RWPE1 (cell line): ENCODE measurements around the gene SSTR1.

ENCODE experiments used
- CTCF ChIA-PET: fragments of 350-600 bp; sonication (Branson Sonifier 250); formaldehyde crosslinking; extraction: SDS; loops from one replicate; lab custom pipeline; 2021; lab: Yijun Ruan, JAX
- POLR2A ChIA-PET: fragments of 400-600 bp; formaldehyde crosslinking; extraction: SDS; loops from one replicate; lab custom pipeline; 2020; ENCODE audit warnings: antibody characterized with exemption; ENCODE audit not compliant: low non-redundant PET; lab: Yijun Ruan, JAX
- DNase-seq: peaks from one replicate; pipeline ENCODE4 v3.0.0; 2012; ENCODE audit warnings: low spot score
- H3K27ac ChIP-seq: fragments of 450-650 bp; 2 replicates; pipeline ENCODE4 v1.5.1; 2017
- CTCF ChIP-seq: fragments of 450-650 bp; conservative IDR thresholded peaks from 2 replicates; pipeline ENCODE4 v1.5.1; 2017; ENCODE audit warnings: low read depth, mild to moderate bottlenecking

Gene SSTR1

GRCh38 chr14:38248321-38249028, 40.8 kb downstream of the SSTR1 start:
- TF ChIP-seq CTCF, result no peak
- ChIA-PET CTCF (no interaction called here), POLR2A (no interaction called here)
- H3K27ac ChIP-seq, result no peak overlapping the region
- no peak for DNase-seq

- DNase-seq, result no peak
- TF ChIP-seq CTCF, result no peak
- ChIA-PET POLR2A (no interaction called here), CTCF (no interaction called here)
- H3K27ac ChIP-seq, result no peak overlapping the region
These were observed 42.6 kb downstream of the SSTR1 start for GRCh38 chr14:38250331-38250730.

GRCh38 chr14:38252066-38252710, 44.5 kb downstream of the SSTR1 start:
- no peak overlapping the region for H3K27ac ChIP-seq
- CTCF ChIA-PET, result interaction anchor here (0.6 kb wide), 1 partner anchor 425 kb away, joined by 3 read pairs; no protein-coding TSS in a partner anchor
- POLR2A ChIA-PET, result no interaction called here
- DNase-seq, result no peak
- TF ChIP-seq CTCF, result no peak

- CTCF ChIA-PET, result no interaction called here
- POLR2A ChIA-PET, result no interaction called here
- no peak for DNase-seq
- TF ChIP-seq CTCF, result no peak
- H3K27ac ChIP-seq, result no peak overlapping the region
These were observed 46.0 kb downstream of the SSTR1 start for GRCh38 chr14:38253676-38254075.

DNA sequence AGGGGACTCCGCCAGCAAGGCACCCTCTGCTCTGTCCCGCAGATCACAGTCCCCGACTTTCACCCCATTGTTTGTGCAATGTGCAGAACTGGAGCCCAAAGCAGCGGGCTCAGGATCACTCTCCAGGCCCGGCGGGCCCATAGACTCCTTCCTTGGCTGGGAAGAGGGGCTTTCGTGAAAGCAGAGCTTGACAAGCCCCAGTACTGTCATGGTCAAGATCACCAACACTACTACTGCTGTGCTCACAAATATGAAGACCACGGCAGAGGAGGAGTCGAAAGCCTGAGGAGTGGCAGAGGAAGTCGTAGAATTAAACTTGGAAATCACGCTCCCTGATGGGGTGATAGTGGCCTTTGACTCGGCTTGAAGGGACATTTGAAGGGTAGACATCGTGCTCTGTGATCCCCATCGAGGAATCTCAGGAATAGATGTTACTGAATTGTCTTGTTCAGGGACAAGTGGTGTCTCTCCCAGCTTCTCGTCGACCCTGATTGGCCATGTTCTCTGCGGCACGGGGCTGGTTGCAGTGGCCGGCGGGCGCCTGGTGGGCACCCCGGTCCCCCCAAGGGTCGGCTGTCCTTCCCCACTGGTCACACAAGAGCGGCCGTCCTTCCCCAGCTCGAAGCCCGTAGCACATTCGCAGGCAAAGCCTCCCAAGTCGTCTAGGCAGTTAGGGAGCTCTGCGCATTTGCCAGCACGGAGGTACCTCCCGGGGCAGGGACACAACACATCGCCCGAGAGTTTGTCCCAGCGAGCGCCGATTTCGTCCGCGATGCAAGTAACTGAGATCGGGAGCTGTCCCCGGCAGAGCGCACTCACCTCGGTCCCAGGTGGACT, 47.1 kb downstream of the SSTR1 start:
- ChIA-PET POLR2A (no interaction called here), CTCF (interaction anchor here (0.6 kb wide), 1 partner anchor 57 kb away, joined by 3 read pairs; no protein-coding TSS in a partner anchor)
- H3K27ac ChIP-seq, result no peak overlapping the region
- DNase-seq, result no peak
- no peak for TF ChIP-seq CTCF

DNA sequence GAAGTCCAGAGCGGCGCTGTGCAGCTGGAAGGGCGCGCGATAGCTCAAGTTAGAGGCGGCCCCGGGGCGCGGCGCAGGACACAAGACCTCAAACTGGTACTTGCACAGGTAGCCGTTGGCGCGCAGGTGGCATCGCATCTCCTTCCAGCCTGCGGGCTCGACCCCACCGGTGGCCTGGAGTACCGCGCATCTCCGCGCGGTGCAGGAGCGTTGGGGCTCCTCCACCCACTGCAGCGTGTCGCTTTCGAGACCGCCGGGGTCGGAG, 47.6 kb downstream of the SSTR1 start:
- no peak overlapping the region for H3K27ac ChIP-seq
- ChIA-PET POLR2A (no interaction called here), CTCF (no interaction called here)
- TF ChIP-seq CTCF, result no peak
- DNase-seq, result no peak
